Neural cell (in vitro differentiated cells): ENCODE data around the gene POGLUT2. TPM values are rescaled to one million over a fixed set of nuclear protein-coding genes. Genes with fewer than 3 reads are reported as not detected.
A peak's percentile ranks its signal among the peaks of the same experiment; 100 is the strongest.

ENCODE experiments used
- H2AFZ ChIP-seq: fragments of 200-600, 300-800 bp; sonication (generic), shearing (Covaris generic); 2 replicates; pipeline ENCODE4 v1.6.0; 2014; ENCODE audit warnings: low read depth, mild to moderate bottlenecking, antibody characterized with exemption, low read length, moderate library complexity
- H3F3A ChIP-seq: fragments of 200-600 bp; shearing (Covaris generic); 2 replicates; pipeline ENCODE4 v1.6.1; 2016; ENCODE audit warnings: mild to moderate bottlenecking, moderate library complexity, mixed read lengths, antibody characterized with exemption, low read length; ENCODE audit not compliant: insufficient read depth, poor library complexity, severe bottlenecking
- H3K27ac ChIP-seq: fragments of 200-600, 300-800 bp; sonication (generic), shearing (Covaris generic); 2 replicates; pipeline ENCODE4 v1.5.1; 2014; ENCODE audit warnings: mild to moderate bottlenecking, low read length, moderate library complexity
- H3K27me3 ChIP-seq: fragments of 300-800, 200-600 bp; sonication (generic), shearing (Covaris generic); 2 replicates; pipeline ENCODE4 v1.6.0; 2014; ENCODE audit warnings: mild to moderate bottlenecking, low read depth, low read length, moderate library complexity; ENCODE audit not compliant: insufficient read depth
- H3K36me3 ChIP-seq: fragments of 300-800, 200-600 bp; sonication (generic), shearing (Covaris generic); 2 replicates; pipeline ENCODE4 v1.5.1; 2014; ENCODE audit warnings: mild to moderate bottlenecking, antibody characterized with exemption, low read length, moderate library complexity; ENCODE audit not compliant: insufficient read depth
- H3K4me2 ChIP-seq: fragments of 300-800, 200-600 bp; sonication (generic), shearing (Covaris generic); 2 replicates; pipeline ENCODE4 v1.6.0; 2014; ENCODE audit warnings: mild to moderate bottlenecking, low read length
- H3K4me3 ChIP-seq: fragments of 300-800, 200-600 bp; sonication (generic), shearing (Covaris generic); 2 replicates; pipeline ENCODE4 v1.5.1; 2014; ENCODE audit warnings: mild to moderate bottlenecking, low read length, moderate library complexity
- H3K79me2 ChIP-seq: fragments of 200-600 bp; shearing (Covaris generic); replicated peaks from 2 replicates; pipeline ENCODE4 v1.6.0; 2014; ENCODE audit warnings: mild to moderate bottlenecking, low read length, moderate library complexity; ENCODE audit not compliant: insufficient read depth
- H3K9ac ChIP-seq: fragments of 300-800, 200-600 bp; sonication (generic), shearing (Covaris generic); 2 replicates; pipeline ENCODE4 v1.6.1; 2016; ENCODE audit warnings: mild to moderate bottlenecking, low read length, mixed read lengths
- H3K9me2 ChIP-seq: fragments of 200-600 bp; shearing (Covaris generic); 2 replicates; pipeline ENCODE4 v1.6.1; 2016; ENCODE audit warnings: mild to moderate bottlenecking, low read length, mixed read lengths; ENCODE audit not compliant: insufficient read depth
- H3K9me3 ChIP-seq: fragments of 200-600, 300-800 bp; sonication (generic), shearing (Covaris generic); 2 replicates; pipeline ENCODE4 v1.6.1; 2016; ENCODE audit warnings: mild to moderate bottlenecking, mixed run types, low read length, moderate library complexity, mixed read lengths
- H4K20me1 ChIP-seq: fragments of 200-600 bp; shearing (Covaris generic); 2 replicates; pipeline ENCODE4 v1.6.1; 2016; ENCODE audit warnings: mild to moderate bottlenecking, mixed run types; ENCODE audit not compliant: insufficient read depth
- CTCF ChIP-seq: fragments of 450-650 bp; IDR thresholded peaks from 2 replicates; pipeline ENCODE4 v1.5.1; 2014; ENCODE audit warnings: antibody characterized with exemption, mild to moderate bottlenecking, moderate library complexity; ENCODE audit not compliant: poor library complexity, severe bottlenecking
- EP300 ChIP-seq: fragments of 450-650 bp; conservative IDR thresholded peaks from 2 replicates; pipeline ENCODE4 v1.6.1; 2014; ENCODE audit warnings: antibody characterized with exemption, mild to moderate bottlenecking, moderate library complexity; ENCODE audit not compliant: poor library complexity, severe bottlenecking
- EZH2 ChIP-seq: fragments of 200-600, 300-800 bp; shearing (Covaris generic), sonication (generic); IDR thresholded peaks from 2 replicates; pipeline ENCODE4 v1.6.1; 2014; ENCODE audit warnings: antibody characterized with exemption, low read length, borderline replicate concordance, mild to moderate bottlenecking; ENCODE audit not compliant: insufficient read depth, poor library complexity, severe bottlenecking
- MXI1 ChIP-seq: fragments of 450-650 bp; conservative IDR thresholded peaks from 2 replicates; pipeline ENCODE4 v1.6.1; 2014; ENCODE audit warnings: antibody characterized with exemption, mild to moderate bottlenecking; ENCODE audit not compliant: poor library complexity, severe bottlenecking
- POLR2AphosphoS5 ChIP-seq: IDR thresholded peaks from 2 replicates; pipeline ENCODE4 v1.6.1; 2012
- RAD21 ChIP-seq: fragments of 450-650 bp; conservative IDR thresholded peaks from 2 replicates; pipeline ENCODE4 v1.6.1; 2014; ENCODE audit warnings: antibody characterized with exemption, mild to moderate bottlenecking, moderate library complexity
- REST ChIP-seq: IDR thresholded peaks from 2 replicates; pipeline ENCODE4 v1.6.1; 2012; ENCODE audit warnings: borderline replicate concordance
- SMC3 ChIP-seq: fragments of 450-650 bp; conservative IDR thresholded peaks from 2 replicates; pipeline ENCODE4 v1.6.1; 2014; ENCODE audit warnings: antibody characterized with exemption, mild to moderate bottlenecking, moderate library complexity; ENCODE audit not compliant: poor library complexity
- TAF1 ChIP-seq: IDR thresholded peaks from 2 replicates; pipeline ENCODE4 v1.6.1; 2012; ENCODE audit warnings: low read depth
- polyA plus RNA-seq: library from polyadenylated mRNA; depleted of rRNA; stranded (reverse); fragments of >200 nt; gene quantifications from 2 replicates; pipeline ENCODE4 v1.2.3, GENCODE V29; 2014

POGLUT2 gene
- polyA plus RNA-seq, 1 donor from 2014 or later = 51.7 TPM

- no peaks in the 10 kb centered on the region for H3K27me3 ChIP-seq
- peak overlapping the region; percentile 79 for H3K9ac ChIP-seq
- H3K4me3 ChIP-seq = peak overlapping the region; percentile 89
- H3K9me3 ChIP-seq = no peaks in the 10 kb centered on the region
- H3K4me2 ChIP-seq = peak overlapping the region; percentile 11
- H2AFZ ChIP-seq = peak overlapping the region; percentile 93
- TF ChIP-seq SMC3 (no peak), REST (no peak), CTCF (no peak), TAF1 (no peak), EP300 (no peak), MXI1 (no peak), EZH2 (no peak), POLR2AphosphoS5 (no peak), RAD21 (no peak)
- H4K20me1 ChIP-seq = no peaks in the 10 kb centered on the region
- no peaks in the 10 kb centered on the region for H3F3A ChIP-seq
- H3K27ac ChIP-seq = no peak overlapping the region
- H3K36me3 ChIP-seq = no peaks in the 10 kb centered on the region
- peaks cover 12% of the 10 kb centered on the region for H3K79me2 ChIP-seq
- H3K9me2 ChIP-seq = no peaks in the 10 kb centered on the region
Measured at GRCh38 chr13:102799426-102800144, 809 bp upstream of the POGLUT2 start.

GRCh38 chr13:102793611-102794355, 5.0 kb downstream of the POGLUT2 start:
- H3K27me3 ChIP-seq = no peaks in the 10 kb centered on the region
- H3K79me2 ChIP-seq = peaks cover 12% of the 10 kb centered on the region
- H3K9me2 ChIP-seq = no peaks in the 10 kb centered on the region
- no peaks in the 10 kb centered on the region for H3K36me3 ChIP-seq
- no peak overlapping the region for H3K27ac ChIP-seq
- H3K9ac ChIP-seq = no peak overlapping the region
- H4K20me1 ChIP-seq = no peaks in the 10 kb centered on the region
- no peaks in the 10 kb centered on the region for H3F3A ChIP-seq
- no peak overlapping the region for H3K4me2 ChIP-seq
- no peaks in the 10 kb centered on the region for H3K9me3 ChIP-seq
- TF ChIP-seq EP300 (no peak), EZH2 (no peak), POLR2AphosphoS5 (no peak), TAF1 (no peak), MXI1 (no peak), CTCF (no peak)
- no peak overlapping the region for H3K4me3 ChIP-seq
- no peak overlapping the region for H2AFZ ChIP-seq
